Measurements from ENCODE around the gene SPATA6L.

GRCh38 chr9:4640027-4640426, 26.3 kb downstream of the SPATA6L start:
- TF ChIP-seq, protein P1, sequence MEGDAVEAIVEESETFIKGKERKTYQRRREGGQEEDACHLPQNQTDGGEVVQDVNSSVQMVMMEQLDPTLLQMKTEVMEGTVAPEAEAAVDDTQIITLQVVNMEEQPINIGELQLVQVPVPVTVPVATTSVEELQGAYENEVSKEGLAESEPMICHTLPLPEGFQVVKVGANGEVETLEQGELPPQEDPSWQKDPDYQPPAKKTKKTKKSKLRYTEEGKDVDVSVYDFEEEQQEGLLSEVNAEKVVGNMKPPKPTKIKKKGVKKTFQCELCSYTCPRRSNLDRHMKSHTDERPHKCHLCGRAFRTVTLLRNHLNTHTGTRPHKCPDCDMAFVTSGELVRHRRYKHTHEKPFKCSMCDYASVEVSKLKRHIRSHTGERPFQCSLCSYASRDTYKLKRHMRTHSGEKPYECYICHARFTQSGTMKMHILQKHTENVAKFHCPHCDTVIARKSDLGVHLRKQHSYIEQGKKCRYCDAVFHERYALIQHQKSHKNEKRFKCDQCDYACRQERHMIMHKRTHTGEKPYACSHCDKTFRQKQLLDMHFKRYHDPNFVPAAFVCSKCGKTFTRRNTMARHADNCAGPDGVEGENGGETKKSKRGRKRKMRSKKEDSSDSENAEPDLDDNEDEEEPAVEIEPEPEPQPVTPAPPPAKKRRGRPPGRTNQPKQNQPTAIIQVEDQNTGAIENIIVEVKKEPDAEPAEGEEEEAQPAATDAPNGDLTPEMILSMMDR (IDR thresholded peaks at IDR 0.05), result peak; percentile 22 to 72 (median 58)
- no peak for TF ChIP-seq POLR2A (IDR thresholded peaks at IDR 0.05)

Measured in thyroid gland (tissue), 4 donors.